ENCODE data around the gene SLC19A3. TPM values are rescaled to one million over a fixed set of nuclear protein-coding genes. Genes with fewer than 3 reads are reported as not detected.

SLC19A3 gene
- total and polyA plus RNA-seq, 5 donors, result 0.29 to 5.0 (median 1.2) TPM

- H3K9me3 ChIP-seq (ENCODE audit: control insufficient read depth, low read length), result no peaks in the 10 kb centered on the region
- DNase-seq (no peak), ATAC-seq (no peak)
- H3K27ac ChIP-seq (ENCODE audit: low read length), result no peak overlapping the region
- intact Hi-C loops (cut with DNase I), result no loop called here
- 45% methylated on average over 3 of the region's 3 CpGs for WGBS
- H3K27me3 ChIP-seq (ENCODE audit: control insufficient read depth, insufficient read depth), result no peaks in the 10 kb centered on the region
- no peak overlapping the region for H3K4me3 ChIP-seq (ENCODE audit: low read length)
- no peaks in the 10 kb centered on the region for H3K4me1 ChIP-seq (ENCODE audit: control insufficient read depth, insufficient read depth, low read length)
These were observed 56.0 kb downstream of the SLC19A3 start for GRCh38 chr2:227661827-227662226.

- no peak for DNase-seq
- 37% methylated on average over 7 of the region's 7 CpGs for WGBS
- Histone ChIP-seq H3K27ac (ENCODE audit: low read length) (no peak overlapping the region), H3K4me3 (ENCODE audit: low read length) (no peak overlapping the region), H3K4me1 (ENCODE audit: control insufficient read depth, insufficient read depth, low read length) (no peaks in the 10 kb centered on the region), H3K27me3 (ENCODE audit: control insufficient read depth, insufficient read depth) (no peaks in the 10 kb centered on the region), H3K9me3 (ENCODE audit: control insufficient read depth, low read length) (no peaks in the 10 kb centered on the region)
- intact Hi-C loops (cut with DNase I), result no loop called here
- ATAC-seq, result no peak
These were observed 56.7 kb downstream of the SLC19A3 start for GRCh38 chr2:227661025-227661649.

GRCh38 chr2:227657199-227657845 lies 60.5 kb downstream of the SLC19A3 start:
- ATAC-seq (no peak), DNase-seq (no peak)
- no peaks in the 10 kb centered on the region for H3K27me3 ChIP-seq (ENCODE audit: control insufficient read depth, insufficient read depth)
- peaks cover 2% of the 10 kb centered on the region for H3K4me1 ChIP-seq (ENCODE audit: control insufficient read depth, insufficient read depth, low read length)
- WGBS, result 57% methylated on average over 8 of the region's 8 CpGs
- intact Hi-C loops (cut with DNase I), result loop anchor here in 3 of 4 donors (5.0 kb wide), 1 partner anchor 110 kb away; no protein-coding TSS in a partner anchor
- H3K4me3 ChIP-seq (ENCODE audit: low read length), result no peak overlapping the region
- no peaks in the 10 kb centered on the region for H3K9me3 ChIP-seq (ENCODE audit: control insufficient read depth, low read length)
- no peak overlapping the region for H3K27ac ChIP-seq (ENCODE audit: low read length)

GRCh38 chr2:227655454-227655853 lies 62.4 kb downstream of the SLC19A3 start:
- no peak for DNase-seq
- peak; percentile 83 to 88 for ATAC-seq
- intact Hi-C loops (cut with DNase I), result loop anchor here in 3 of 4 donors (5.0 kb wide), 1 partner anchor 112 kb away; no protein-coding TSS in a partner anchor
- Histone ChIP-seq H3K9me3 (ENCODE audit: control insufficient read depth, low read length) (no peaks in the 10 kb centered on the region), H3K27ac (ENCODE audit: low read length) (no peak overlapping the region), H3K27me3 (ENCODE audit: control insufficient read depth, insufficient read depth) (no peaks in the 10 kb centered on the region), H3K4me1 (ENCODE audit: control insufficient read depth, insufficient read depth, low read length) (peaks cover 2% of the 10 kb centered on the region), H3K4me3 (ENCODE audit: low read length) (no peak overlapping the region)
- 29% methylated on average over 1 of the region's 1 CpG for WGBS

GRCh38 chr2:227654426-227654825 lies 63.4 kb downstream of the SLC19A3 start:
- Histone ChIP-seq H3K27me3 (ENCODE audit: control insufficient read depth, insufficient read depth) (no peaks in the 10 kb centered on the region), H3K4me3 (ENCODE audit: low read length) (no peak overlapping the region), H3K9me3 (ENCODE audit: control insufficient read depth, low read length) (no peaks in the 10 kb centered on the region), H3K4me1 (ENCODE audit: control insufficient read depth, insufficient read depth, low read length) (peaks cover 2% of the 10 kb centered on the region), H3K27ac (ENCODE audit: low read length) (no peak overlapping the region)
- intact Hi-C loops (cut with DNase I), result no loop called here
- no peak for DNase-seq
- 70% methylated on average over 1 of the region's 1 CpG for WGBS
- ATAC-seq, result no peak

GRCh38 chr2:227653419-227653818 lies 64.4 kb downstream of the SLC19A3 start:
- Histone ChIP-seq H3K27ac (ENCODE audit: low read length) (no peak overlapping the region), H3K4me3 (ENCODE audit: low read length) (no peak overlapping the region), H3K9me3 (ENCODE audit: control insufficient read depth, low read length) (no peaks in the 10 kb centered on the region), H3K27me3 (ENCODE audit: control insufficient read depth, insufficient read depth) (no peaks in the 10 kb centered on the region), H3K4me1 (ENCODE audit: control insufficient read depth, insufficient read depth, low read length) (peaks cover 2% of the 10 kb centered on the region)
- ATAC-seq, result no peak
- 43% methylated on average over 4 of the region's 4 CpGs for WGBS
- intact Hi-C loops (cut with DNase I), result no loop called here
- DNase-seq, result no peak

GRCh38 chr2:227643990-227644551 lies 73.8 kb downstream of the SLC19A3 start:
- H3K27ac ChIP-seq (ENCODE audit: low read length), result no peak overlapping the region
- intact Hi-C loops (cut with DNase I), result no loop called here
- no peak for DNase-seq
- WGBS, result 85% methylated on average over 5 of the region's 5 CpGs
- H3K4me3 ChIP-seq (ENCODE audit: low read length), result no peak overlapping the region
- H3K27me3 ChIP-seq (ENCODE audit: control insufficient read depth, insufficient read depth), result peaks cover 2% of the 10 kb centered on the region
- H3K4me1 ChIP-seq (ENCODE audit: control insufficient read depth, insufficient read depth, low read length), result no peaks in the 10 kb centered on the region
- no peaks in the 10 kb centered on the region for H3K9me3 ChIP-seq (ENCODE audit: control insufficient read depth, low read length)
- no peak for ATAC-seq

- Histone ChIP-seq H3K9me3 (ENCODE audit: control insufficient read depth, low read length) (no peaks in the 10 kb centered on the region), H3K27me3 (ENCODE audit: control insufficient read depth, insufficient read depth) (peaks cover 2% of the 10 kb centered on the region), H3K27ac (ENCODE audit: low read length) (no peak overlapping the region), H3K4me3 (ENCODE audit: low read length) (no peak overlapping the region), H3K4me1 (ENCODE audit: control insufficient read depth, insufficient read depth, low read length) (no peaks in the 10 kb centered on the region)
- no peak for DNase-seq
- intact Hi-C loops (cut with DNase I), result no loop called here
- 8% methylated on average over 2 of the region's 2 CpGs for WGBS
- no peak for ATAC-seq
These were observed 75.2 kb downstream of the SLC19A3 start for GRCh38 chr2:227642656-227643055.

GRCh38 chr2:227634201-227634600 lies 83.6 kb downstream of the SLC19A3 start:
- ATAC-seq (no peak), DNase-seq (no peak)
- intact Hi-C loops (cut with DNase I), result no loop called here
- WGBS, result 64% methylated on average over 3 of the region's 3 CpGs
- Histone ChIP-seq H3K4me1 (ENCODE audit: control insufficient read depth, insufficient read depth, low read length) (no peaks in the 10 kb centered on the region), H3K27ac (ENCODE audit: low read length) (no peak overlapping the region), H3K4me3 (ENCODE audit: low read length) (no peak overlapping the region), H3K9me3 (ENCODE audit: control insufficient read depth, low read length) (no peaks in the 10 kb centered on the region), H3K27me3 (ENCODE audit: control insufficient read depth, insufficient read depth) (no peaks in the 10 kb centered on the region)
